ENCODE measurements around the gene NPAS2.

Gene NPAS2

GRCh38 chr2:100821255-100821910, 1.4 kb downstream of the NPAS2 start:
- DNase-seq (ENCODE audit: low read depth) = no peak

GRCh38 chr2:100821911-100822265, 1.9 kb downstream of the NPAS2 start:
- DNase-seq (ENCODE audit: low read depth) = no peak

- no peak for DNase-seq (ENCODE audit: low read depth)
Observed at GRCh38 chr2:100822587-100823248, 2.8 kb downstream of the NPAS2 start.

GRCh38 chr2:100823665-100824438, 3.9 kb downstream of the NPAS2 start:
- DNase-seq (ENCODE audit: low read depth) = no peak

- no peak for DNase-seq (ENCODE audit: low read depth)
Observed at GRCh38 chr2:100824842-100825241, 4.9 kb downstream of the NPAS2 start.

GRCh38 chr2:100826494-100826893, 6.6 kb downstream of the NPAS2 start:
- no peak for DNase-seq (ENCODE audit: low read depth)

- no peak for DNase-seq (ENCODE audit: low read depth)
Observed at GRCh38 chr2:100831158-100831750, 11.3 kb downstream of the NPAS2 start.

- no peak for DNase-seq (ENCODE audit: low read depth)
Observed at GRCh38 chr2:100831831-100832230, 11.9 kb downstream of the NPAS2 start.

GRCh38 chr2:100832885-100833284, 12.9 kb downstream of the NPAS2 start:
- no peak for DNase-seq (ENCODE audit: low read depth)

GRCh38 chr2:100833331-100833730, 13.4 kb downstream of the NPAS2 start:
- DNase-seq (ENCODE audit: low read depth) = no peak

- DNase-seq (ENCODE audit: low read depth) = no peak
Observed at GRCh38 chr2:100834221-100834620, 14.3 kb downstream of the NPAS2 start.

- no peak for DNase-seq (ENCODE audit: low read depth)
Observed at GRCh38 chr2:100835006-100835659, 15.2 kb downstream of the NPAS2 start.

GRCh38 chr2:100840519-100840918, 20.6 kb downstream of the NPAS2 start:
- DNase-seq (ENCODE audit: low read depth) = no peak

GRCh38 chr2:100842241-100842922, 22.4 kb downstream of the NPAS2 start:
- DNase-seq (ENCODE audit: low read depth) = no peak

- no peak for DNase-seq (ENCODE audit: low read depth)
Observed at GRCh38 chr2:100844514-100844913, 24.6 kb downstream of the NPAS2 start.

- DNase-seq (ENCODE audit: low read depth) = no peak
Observed at GRCh38 chr2:100845141-100845991, 25.4 kb downstream of the NPAS2 start.

- DNase-seq (ENCODE audit: low read depth) = no peak
Observed at GRCh38 chr2:100846716-100847115, 26.8 kb downstream of the NPAS2 start.

- DNase-seq (ENCODE audit: low read depth) = no peak
Observed at GRCh38 chr2:100852447-100852846, 32.5 kb downstream of the NPAS2 start.

GRCh38 chr2:100852999-100853908, 33.3 kb downstream of the NPAS2 start:
- DNase-seq (ENCODE audit: low read depth) = no peak

All from stimulated activated CD8-positive, alpha-beta memory T cell treated with anti-CD3 and anti-CD28 coated beads, Interleukin-7, amount 100 ng/mL, for 24 hours (primary cell).